DOHH2 (cell line): ENCODE measurements around the gene SHLD2.
"Not testable (repeated sequence)": the region's sequence is repeated elsewhere in the genome, so short reads cannot be mapped to it uniquely, and the experiment has no call there.

Experiments
- CTCF ChIP-seq: fragments of 200-600 bp; sonication (generic); IDR thresholded peaks from one replicate; pipeline ENCODE4 v1.5.1; 2014; ENCODE audit warnings: antibody characterized with exemption, mild to moderate bottlenecking, low read depth, low read length; ENCODE audit not compliant: poor library complexity, severe bottlenecking
- EZH2phosphoT487 ChIP-seq: fragments of 200-600 bp; sonication (generic); IDR thresholded peaks from 2 replicates; pipeline ENCODE4 v1.6.1; 2017; ENCODE audit warnings: borderline replicate concordance, mild to moderate bottlenecking, antibody characterized with exemption, low read length, moderate library complexity, mixed read lengths

GRCh38 chr10:87187573-87187972 lies 92.6 kb downstream of the SHLD2 start:
- not testable (repeated sequence) for TF ChIP-seq CTCF, EZH2phosphoT487
